ENCODE results near the gene AKAP12. TPM values are rescaled to one million over a fixed set of nuclear protein-coding genes. Genes with fewer than 3 reads are reported as not detected.
A peak's percentile ranks its signal among the peaks of the same experiment; 100 is the strongest.

AKAP12 gene
- total RNA-seq, 2 donors from 2014 or later = 27.7 to 40.1 TPM

- TF ChIP-seq CTCF (IDR thresholded peaks at IDR 0.05) = no peak
- H3K4me1 ChIP-seq = peaks cover 0 to 17% of the 10 kb centered on the region in 2 donors
- no peak for DNase-seq (ENCODE audit: low spot score)
- no peak overlapping the region for H3K4me3 ChIP-seq
- no peaks in the 10 kb centered on the region for H3K27me3 ChIP-seq
- H3K36me3 ChIP-seq = no peaks in the 10 kb centered on the region
- no peak overlapping the region for H3K27ac ChIP-seq
- H3K9me3 ChIP-seq = no peaks in the 10 kb centered on the region
Observed at GRCh38 chr6:151289399-151290007, 49.7 kb downstream of the AKAP12 start.

- DNase-seq (ENCODE audit: low spot score) = peak; percentile 87
- TF ChIP-seq CTCF (IDR thresholded peaks at IDR 0.05) = no peak
- Histone ChIP-seq H3K27ac (peak overlapping the region; percentile 62 to 68), H3K27me3 (no peaks in the 10 kb centered on the region), H3K9me3 (no peaks in the 10 kb centered on the region), H3K4me1 (peaks cover 0 to 6% of the 10 kb centered on the region in 2 donors), H3K36me3 (no peaks in the 10 kb centered on the region), H3K4me3 (no peak overlapping the region)
Observed at GRCh38 chr6:151290877-151291721, 51.3 kb downstream of the AKAP12 start.

- Histone ChIP-seq H3K4me3 (no peak overlapping the region), H3K9me3 (no peaks in the 10 kb centered on the region), H3K36me3 (no peaks in the 10 kb centered on the region), H3K27ac (peak overlapping the region; percentile 62 to 68), H3K4me1 (peaks cover 0 to 6% of the 10 kb centered on the region in 2 donors), H3K27me3 (no peaks in the 10 kb centered on the region)
- no peak for DNase-seq (ENCODE audit: low spot score)
- no peak for TF ChIP-seq CTCF (IDR thresholded peaks at IDR 0.05)
Observed at GRCh38 chr6:151291722-151292059, 51.9 kb downstream of the AKAP12 start.

- H3K4me1 ChIP-seq = peaks cover 0 to 6% of the 10 kb centered on the region in 2 donors
- no peak for TF ChIP-seq CTCF (IDR thresholded peaks at IDR 0.05)
- H3K4me3 ChIP-seq = no peak overlapping the region
- no peak for DNase-seq (ENCODE audit: low spot score)
- peak overlapping the region in 1 of 2 donors; percentile 68 for H3K27ac ChIP-seq
- H3K27me3 ChIP-seq = no peaks in the 10 kb centered on the region
- no peaks in the 10 kb centered on the region for H3K9me3 ChIP-seq
- no peaks in the 10 kb centered on the region for H3K36me3 ChIP-seq
Observed at GRCh38 chr6:151292974-151293687, 53.4 kb downstream of the AKAP12 start.

GRCh38 chr6:151293688-151294016, 53.9 kb downstream of the AKAP12 start:
- no peaks in the 10 kb centered on the region for H3K27me3 ChIP-seq
- H3K27ac ChIP-seq = no peak overlapping the region
- peaks cover 0 to 6% of the 10 kb centered on the region in 2 donors for H3K4me1 ChIP-seq
- TF ChIP-seq CTCF (IDR thresholded peaks at IDR 0.05) = no peak
- no peak overlapping the region for H3K4me3 ChIP-seq
- H3K9me3 ChIP-seq = no peaks in the 10 kb centered on the region
- DNase-seq (ENCODE audit: low spot score) = no peak
- H3K36me3 ChIP-seq = no peaks in the 10 kb centered on the region
